ENCODE measurements around the gene COMMD10. TPM values are rescaled to one million over a fixed set of nuclear protein-coding genes. Genes with fewer than 3 reads are reported as not detected.

Gene COMMD10
- total and polyA plus RNA-seq, 2 of the 8 experiments (the other 6 are each of a cell fraction or from before 2014, with no cell fraction given) = 16.5 to 43.4 TPM

DNA sequence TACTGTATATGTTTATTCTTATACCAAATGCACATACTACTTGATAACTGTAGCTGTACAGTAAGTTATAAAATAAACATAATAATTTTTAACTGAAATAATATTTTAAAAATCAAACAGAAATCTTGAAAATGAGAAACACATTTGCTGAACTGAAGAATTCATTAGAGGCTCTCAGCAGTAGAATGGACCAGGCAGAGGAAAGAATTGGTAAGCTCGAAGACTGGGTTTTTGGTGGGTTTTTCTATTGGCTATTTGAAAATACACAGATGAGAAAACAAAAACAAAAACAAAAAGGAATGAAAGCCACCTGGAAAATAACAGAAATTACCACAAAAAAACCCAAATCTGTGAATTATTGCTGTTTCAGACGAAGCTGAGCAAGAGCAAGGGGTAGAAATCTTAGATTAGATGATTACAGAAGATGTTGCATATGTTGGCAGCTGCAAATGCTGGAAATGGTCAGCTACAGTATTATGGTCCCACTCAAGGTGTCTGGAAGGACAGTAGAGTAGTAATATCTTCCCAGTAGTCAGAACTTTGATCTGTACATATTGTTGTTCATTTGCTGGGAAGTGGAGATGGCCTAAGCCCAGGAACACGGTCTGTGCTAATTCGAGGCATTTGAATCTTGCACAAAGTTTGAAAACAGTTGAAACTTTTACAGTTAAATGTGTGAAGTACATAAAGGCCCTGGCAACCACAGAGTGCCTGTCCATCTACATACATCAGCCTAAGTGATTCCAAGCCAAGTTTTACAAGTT lies 233.4 kb downstream of the COMMD10 start:
- Histone ChIP-seq H2BK20ac (ENCODE audit: low read length) (no peak overlapping the region), H3K56ac (replicated peaks; ENCODE audit: insufficient read length, low read depth, low read length) (no peak overlapping the region), H2BK120ac (replicated peaks; ENCODE audit: low read depth, low read length) (no peak overlapping the region), H3K4ac (replicated peaks; ENCODE audit: insufficient read length, low read depth, low read length) (no peak overlapping the region), H3K36me3 (ENCODE audit: control insufficient read depth in 2 of 4, insufficient read depth in 4 of 4, low read length in 3 of 4) (no peaks in the 10 kb centered on the region; a peak in 2 of 8 replicates), H4K8ac (ENCODE audit: extremely low read depth, insufficient read depth, low read length) (no peak overlapping the region), H2BK12ac (ENCODE audit: low read depth, low read length) (no peak overlapping the region), H4K20me1 (replicated peaks in 1 of 2; ENCODE audit: control insufficient read depth in 1 of 2, insufficient read depth in 2 of 2, low read length in 2 of 2) (no peaks in the 10 kb centered on the region), H3K27me3 (replicated peaks in 1 of 4; ENCODE audit: control insufficient read depth in 3 of 4, extremely low read depth in 1 of 4, insufficient read depth in 3 of 4, low read length in 3 of 4) (no peaks in the 10 kb centered on the region), H2AK5ac (ENCODE audit: low read depth, low read length) (no peak overlapping the region), H4K5ac (ENCODE audit: insufficient read length, low read depth, low read length) (no peak overlapping the region), H4K91ac (replicated peaks; ENCODE audit: insufficient read length, low read length) (no peak overlapping the region), H3K18ac (ENCODE audit: extremely low read depth, low read length) (no peak overlapping the region), H3K4me1 (replicated peaks in 1 of 4; ENCODE audit: control insufficient read depth in 3 of 4, insufficient read depth in 4 of 4, low read length in 3 of 4) (no peaks in the 10 kb centered on the region), H2AFZ (ENCODE audit: low read length) (no peak overlapping the region), H3K9me3 (ENCODE audit: insufficient read depth in 2 of 2, low read depth in 1 of 2, low read length in 1 of 2) (no peaks in the 10 kb centered on the region), H3K9ac (replicated peaks in 1 of 4; ENCODE audit: extremely low read depth in 1 of 4, low read depth in 3 of 4, low read length in 3 of 4) (no peak overlapping the region), H2BK5ac (ENCODE audit: low read depth, low read length) (no peak overlapping the region), H3K27ac (ENCODE audit: low read depth, low read length) (no peak overlapping the region), H2BK15ac (ENCODE audit: low read length) (no peak overlapping the region), H3K23me2 (ENCODE audit: low read depth, low read length) (no peaks in the 10 kb centered on the region), H3K79me1 (ENCODE audit: low read depth, low read length) (no peaks in the 10 kb centered on the region; the same call in 1 of the 2 replicates), H3K14ac (ENCODE audit: insufficient read length) (no peak overlapping the region), H3K79me2 (ENCODE audit: control insufficient read depth in 1 of 2, insufficient read depth in 2 of 2, low read length in 2 of 2) (no peaks in the 10 kb centered on the region), H3K23ac (ENCODE audit: insufficient read length) (no peak overlapping the region), H3K4me2 (ENCODE audit: insufficient read depth in 1 of 2, low read depth in 2 of 2, low read length in 2 of 2) (no peak overlapping the region), H3K4me3 (ENCODE audit: extremely low read depth in 1 of 4, insufficient read depth in 2 of 4, low read depth in 3 of 4, low read length in 4 of 4) (no peak overlapping the region)
- ChIA-PET POLR2A (ENCODE audit: partially characterized antibody) (no interaction called here), CTCF (ENCODE audit: partially characterized antibody) (interaction anchor here (1.1 to 1.9 kb wide), 3 partner anchors 13 to 29 kb away, joined by 3 to 4 read pairs (median 3); no protein-coding TSS in a partner anchor)
- WGBS, 2 experiments (ENCODE audit: extremely low coverage in 1 of 2, insufficient coverage in 1 of 2, insufficient read length in 1 of 2, insufficient replicate concordance in 2 of 2, low coverage in 1 of 2, low lambda C conversion rate in 2 of 2, missing lambda C conversion rate in 1 of 2) = 89% methylated on average over 4 of the region's 4 CpGs; no CpG with 5 or more reads in 1 of the 2 experiments
- DNase-seq (ENCODE audit: low read depth in 1 of 2, low spot score in 2 of 2) = no peak
- FAIRE-seq = no peak
- TF ChIP-seq SP4 (IDR thresholded peaks at IDR 0.05; ENCODE audit: low read length) (no peak), CHD1 (IDR thresholded peaks at IDR 0.05; ENCODE audit: low read depth, low read length) (no peak), RXRA (IDR thresholded peaks at IDR 0.05; ENCODE audit: insufficient read depth, low read depth, low read length) (no peak), USF2 (IDR thresholded peaks at IDR 0.05; ENCODE audit: low read length) (no peak), POLR2A (IDR thresholded peaks at IDR 0.05; ENCODE audit: control extremely low read depth in 1 of 2, low read depth in 2 of 2, low read length in 2 of 2) (no peak), SP2 (IDR thresholded peaks at IDR 0.05; ENCODE audit: low read length) (no peak), CBX5 (IDR thresholded peaks at IDR 0.05; ENCODE audit: low read depth, low read length) (no peak), SAP30 (IDR thresholded peaks at IDR 0.05; ENCODE audit: insufficient read depth, insufficient replicate concordance, low read length) (no peak), POU5F1 (IDR thresholded peaks at IDR 0.05; ENCODE audit: low read depth, low read length) (no peak), TBP (IDR thresholded peaks at IDR 0.05; ENCODE audit: low read depth, low read length) (no peak), HDAC6 (IDR thresholded peaks at IDR 0.05; ENCODE audit: low read depth, low read length) (no peak), SIN3A (conservative IDR thresholded peaks at IDR 0.05 in 1 of 2, IDR thresholded peaks at IDR 0.05 in 1 of 2; ENCODE audit: low read depth in 1 of 2, low read length in 2 of 2) (no peak), KDM1A (IDR thresholded peaks at IDR 0.05; ENCODE audit: borderline replicate concordance, low read length) (no peak)

Measured in H1 (cell line).